Smooth muscle cell (in vitro differentiated cells): ENCODE data around the gene MAN2B2. TPM values are rescaled to one million over a fixed set of nuclear protein-coding genes. Genes with fewer than 3 reads are reported as not detected.

Experiments used
- DNase-seq: peaks from one replicate; lab custom pipeline; 2025; ENCODE audit not compliant: unreplicated experiment; lab: John Stamatoyannopoulos, UW
- H2AFZ ChIP-seq: fragments of 200-600 bp; sonication (generic); 2 replicates; pipeline ENCODE4 v1.6.0; 2016; ENCODE audit warnings: antibody characterized with exemption, low read depth, mild to moderate bottlenecking
- H3F3A ChIP-seq: fragments of 200-600 bp; sonication (generic); 2 replicates; pipeline ENCODE4 v1.6.0; 2017; ENCODE audit warnings: antibody characterized with exemption, low read depth
- H3K27ac ChIP-seq: fragments of 200-600 bp; sonication (generic); 2 replicates; pipeline ENCODE4 v1.5.1; 2016; ENCODE audit warnings: low read depth, mild to moderate bottlenecking
- H3K27me3 ChIP-seq: fragments of 200-600 bp; sonication (generic); 2 replicates; pipeline ENCODE4 v1.6.1; 2016; ENCODE audit warnings: low read depth, mild to moderate bottlenecking
- H3K36me3 ChIP-seq: fragments of 200-600 bp; sonication (generic); 2 replicates; pipeline ENCODE4 v1.5.1; 2016; ENCODE audit warnings: low read depth
- H3K4me1 ChIP-seq: fragments of 200-600 bp; sonication (generic); 2 replicates; pipeline ENCODE4 v1.5.1; 2016; ENCODE audit warnings: low read depth
- H3K4me2 ChIP-seq: fragments of 200-600 bp; sonication (generic); 2 replicates; pipeline ENCODE4 v1.6.0; 2016; ENCODE audit warnings: mild to moderate bottlenecking
- H3K4me3 ChIP-seq: fragments of 200-600 bp; sonication (generic); 2 replicates; pipeline ENCODE4 v1.5.1; 2016; ENCODE audit warnings: mild to moderate bottlenecking
- H3K79me2 ChIP-seq: fragments of 200-600 bp; sonication (generic); 2 replicates; pipeline ENCODE4 v1.6.0; 2016; ENCODE audit warnings: low read depth, mild to moderate bottlenecking
- H3K9ac ChIP-seq: fragments of 200-600 bp; sonication (generic); 2 replicates; pipeline ENCODE4 v1.6.0; 2016; ENCODE audit warnings: low read depth
- H3K9me3 ChIP-seq: fragments of 200-600 bp; sonication (generic); replicated peaks from 2 replicates; pipeline ENCODE4 v1.5.1; 2016; ENCODE audit warnings: low read depth
- H4K20me1 ChIP-seq: fragments of 200-600 bp; sonication (generic); 2 replicates; pipeline ENCODE4 v1.6.0; 2016; ENCODE audit warnings: low read depth
- CTCF ChIP-seq: fragments of 200-600 bp; sonication (generic); IDR thresholded peaks from 2 replicates; pipeline ENCODE4 v1.5.1; 2017; ENCODE audit warnings: borderline replicate concordance, mild to moderate bottlenecking, antibody characterized with exemption; ENCODE audit not compliant: insufficient read depth, poor library complexity, severe bottlenecking
- WGBS: methylation state at CpG from one replicate; pipeline ENCODE4 v1.1.7; 2016; ENCODE audit warnings: low lambda C conversion rate; 5-methylcytosine and 5-hydroxymethylcytosine counted together
- polyA plus RNA-seq: library from polyadenylated mRNA; unstranded; fragments of >200 nt; fragmentation: Nextera tagmentation; extraction: Ambion mirVana; gene quantifications from 2 replicates; pipeline ENCODE4 v1.2.1, GENCODE V29; 2016
- total RNA-seq: library from RNA; depleted of rRNA; stranded (reverse); fragments of >200 nt; gene quantifications from 2 replicates; pipeline ENCODE4 v1.2.3, GENCODE V29; 2014

The MAN2B2 gene
- total and polyA plus RNA-seq, 2 experiments from 2014 or later = 14.5 to 18.3 TPM

- no peak overlapping the region for H3K4me2 ChIP-seq
- no peak for DNase-seq
- H4K20me1 ChIP-seq = no peaks in the 10 kb centered on the region
- peaks cover 59% of the 10 kb centered on the region for H3K27me3 ChIP-seq
- no peak overlapping the region for H3K9ac ChIP-seq
- H3K9me3 ChIP-seq = peaks cover 2% of the 10 kb centered on the region
- no peak overlapping the region for H2AFZ ChIP-seq
- no peak overlapping the region for H3K4me3 ChIP-seq
- H3K79me2 ChIP-seq = no peaks in the 10 kb centered on the region
- TF ChIP-seq CTCF = no peak
- no peaks in the 10 kb centered on the region for H3K36me3 ChIP-seq
- H3F3A ChIP-seq = no peaks in the 10 kb centered on the region
- H3K27ac ChIP-seq = no peak overlapping the region
- 89% methylated on average over 6 of the region's 6 CpGs for WGBS
- H3K4me1 ChIP-seq = no peaks in the 10 kb centered on the region
Observed at GRCh38 chr4:6556263-6556662, 18.7 kb upstream of the MAN2B2 start.

DNA sequence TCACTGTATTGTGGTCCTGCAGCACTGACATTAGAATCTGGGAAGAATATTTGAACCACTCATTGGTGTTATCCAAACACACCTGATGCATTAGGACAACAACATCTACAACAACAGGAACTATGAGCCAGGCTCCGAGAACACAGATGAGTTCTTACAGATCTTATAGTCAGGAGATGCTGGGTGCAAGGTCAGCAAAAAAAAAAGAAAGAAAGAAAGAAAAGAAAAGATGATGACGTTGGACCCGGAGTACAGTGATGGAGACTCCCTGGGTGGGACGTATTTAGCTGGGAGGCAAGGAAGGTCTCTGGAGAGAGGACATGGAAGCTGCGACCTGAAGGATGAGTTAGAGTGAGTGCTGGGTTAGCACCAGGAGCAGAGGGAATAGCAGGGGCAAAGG lies 17.8 kb upstream of the MAN2B2 start:
- H3K27me3 ChIP-seq = peaks cover 67% of the 10 kb centered on the region
- no peak for DNase-seq
- no peak overlapping the region for H3K4me2 ChIP-seq
- H3K36me3 ChIP-seq = no peaks in the 10 kb centered on the region
- no peak overlapping the region for H2AFZ ChIP-seq
- H3K4me3 ChIP-seq = no peak overlapping the region
- 82% methylated on average over 5 of the region's 5 CpGs for WGBS
- no peak overlapping the region for H3K9ac ChIP-seq
- H3K27ac ChIP-seq = no peak overlapping the region
- no peak for TF ChIP-seq CTCF
- no peaks in the 10 kb centered on the region for H3K9me3 ChIP-seq
- no peaks in the 10 kb centered on the region for H3K4me1 ChIP-seq
- no peaks in the 10 kb centered on the region for H4K20me1 ChIP-seq
- no peaks in the 10 kb centered on the region for H3F3A ChIP-seq
- H3K79me2 ChIP-seq = no peaks in the 10 kb centered on the region

GRCh38 chr4:6557856-6558255 lies 17.1 kb upstream of the MAN2B2 start:
- Histone ChIP-seq H3K4me2 (no peak overlapping the region), H3K27ac (no peak overlapping the region), H3K36me3 (no peaks in the 10 kb centered on the region), H2AFZ (no peak overlapping the region), H3K9ac (no peak overlapping the region), H3K4me3 (no peak overlapping the region), H3K9me3 (no peaks in the 10 kb centered on the region), H3F3A (no peaks in the 10 kb centered on the region), H3K27me3 (peaks cover 70% of the 10 kb centered on the region), H4K20me1 (no peaks in the 10 kb centered on the region), H3K79me2 (no peaks in the 10 kb centered on the region), H3K4me1 (no peaks in the 10 kb centered on the region)
- DNase-seq = no peak
- 79% methylated on average over 9 of the region's 10 CpGs for WGBS
- no peak for TF ChIP-seq CTCF

DNA sequence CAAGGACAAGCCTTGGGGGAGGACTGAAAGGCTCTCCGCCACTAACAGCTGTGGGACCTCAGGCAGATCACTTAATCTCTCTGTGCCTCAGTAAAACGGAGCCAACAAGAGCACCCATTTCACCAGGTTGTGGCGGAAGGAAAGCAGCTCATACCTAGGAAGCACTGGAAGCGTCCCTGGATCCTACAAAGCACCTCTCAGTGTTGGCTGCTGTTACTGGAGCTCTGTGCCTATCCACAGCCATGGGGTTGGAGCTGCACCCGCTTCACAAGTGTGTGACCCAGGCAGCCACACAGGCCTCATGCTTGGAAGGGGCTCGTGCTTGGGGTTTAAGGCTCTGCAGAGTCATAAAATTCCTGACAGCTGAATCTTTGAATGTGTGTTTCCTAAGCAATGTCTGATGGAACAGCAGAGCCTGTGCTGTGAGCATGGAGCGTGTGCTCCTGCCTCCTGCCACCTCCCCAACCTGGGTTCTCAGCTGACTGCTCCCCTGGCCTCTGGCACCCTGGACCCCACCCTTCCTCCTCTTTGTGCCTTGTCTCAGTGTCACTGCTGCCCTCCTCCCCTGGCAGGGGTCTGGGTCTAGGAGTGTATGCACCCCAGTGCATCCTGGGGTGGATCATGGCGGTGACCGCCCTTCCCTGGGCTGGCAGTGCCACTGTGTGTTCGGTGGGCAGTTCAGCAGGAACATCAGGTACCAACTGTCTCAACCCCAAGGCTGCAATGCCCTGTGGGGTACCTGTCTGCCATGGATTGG lies 14.4 kb upstream of the MAN2B2 start:
- no peak overlapping the region for H2AFZ ChIP-seq
- no peak for DNase-seq
- no peaks in the 10 kb centered on the region for H3K36me3 ChIP-seq
- H3K4me1 ChIP-seq = peaks cover 3% of the 10 kb centered on the region
- no peak overlapping the region for H3K4me3 ChIP-seq
- peaks cover 87% of the 10 kb centered on the region for H3K27me3 ChIP-seq
- H4K20me1 ChIP-seq = no peaks in the 10 kb centered on the region
- no peak overlapping the region for H3K27ac ChIP-seq
- no peaks in the 10 kb centered on the region for H3K9me3 ChIP-seq
- no peaks in the 10 kb centered on the region for H3F3A ChIP-seq
- no peak overlapping the region for H3K4me2 ChIP-seq
- TF ChIP-seq CTCF = no peak
- H3K9ac ChIP-seq = no peak overlapping the region
- WGBS = 73% methylated on average over 10 of the region's 10 CpGs
- no peaks in the 10 kb centered on the region for H3K79me2 ChIP-seq
